Endothelial cell of umbilical vein (primary cell): Measurements from ENCODE around the gene LRP2BP. TPM values are rescaled to one million over a fixed set of nuclear protein-coding genes. Genes with fewer than 3 reads are reported as not detected.

Experiments used
- BruUV-seq: library from RNA; stranded (reverse); fragments of 400-500 nt; replicated peaks from 2 replicates; lab custom pipeline; 2021; lab: Mats Ljungman, UMichigan
- CTCF ChIA-PET: fragments of 300-600, 350-600 bp; sonication (Branson Sonifier 250); formaldehyde crosslinking; loops from one replicate; lab custom pipeline; 2021; ENCODE audit warnings: antibody characterized with exemption, inconsistent platforms; lab: Charles Lee
- POLR2A ChIA-PET: fragments of 300-600, 350-600 bp; sonication (Branson Sonifier 250); formaldehyde crosslinking; loops from one replicate; lab custom pipeline; 2021; ENCODE audit warnings: antibody characterized with exemption, inconsistent platforms; lab: Charles Lee
- DNase-seq: peaks from one replicate; pipeline ENCODE4 v3.0.0-alpha.2; 2011; ENCODE audit warnings: low read depth, low spot score
- FAIRE-seq: peaks from 2 replicates; lab custom pipeline; 2011; peaks lifted over from hg19 to GRCh38; lab: Jason Lieb, UNC
- H2AFZ ChIP-seq: 2 replicates; pipeline ENCODE4 v1.6.0; 2012; ENCODE audit warnings: low read depth, low read length, control low read depth, inconsistent platforms
- H3K27ac ChIP-seq: 2 replicates; pipeline ENCODE4 v1.5.1; 2011; ENCODE audit warnings: low read depth, mild to moderate bottlenecking, control low read depth, low read length, moderate library complexity; ENCODE audit not compliant: insufficient read depth
- H3K27me3 ChIP-seq, 2 experiments: 2 replicates each; pipeline versions ENCODE4 v1.6.0 to v1.6.1; 2011; ENCODE audit warnings: low read length in 2 of 2, mixed read lengths in 1 of 2; ENCODE audit not compliant: control insufficient read depth in 2 of 2, insufficient read depth in 2 of 2
- H3K36me3 ChIP-seq, 2 experiments: 2 replicates in 1 of 2; 3 replicates in 1 of 2; pipeline ENCODE4 v1.5.1; 2011; ENCODE audit warnings: low read length in 2 of 2, mild to moderate bottlenecking in 1 of 2, moderate library complexity in 1 of 2; ENCODE audit not compliant: control insufficient read depth in 2 of 2, insufficient read depth in 2 of 2; ENCODE audit errors: extremely low read depth in 1 of 2
- H3K4me1 ChIP-seq: 3 replicates; pipeline ENCODE4 v1.5.1; 2011; ENCODE audit warnings: mild to moderate bottlenecking, low read length; ENCODE audit not compliant: control insufficient read depth, insufficient read depth; ENCODE audit errors: extremely low read depth
- H3K4me2 ChIP-seq: 2 replicates; pipeline ENCODE4 v1.6.1; 2011; ENCODE audit warnings: low read length, control low read depth, mixed read lengths; ENCODE audit not compliant: insufficient read depth
- H3K4me3 ChIP-seq, 3 experiments: fragments of 200-600 bp in 1 of 3; sonication (generic), shearing (Covaris generic) in 1 of 3; replicated peaks in 1 of 3; 2 replicates each; pipeline ENCODE4 v1.5.1; 2011 to 2016; ENCODE audit warnings: control low read depth in 3 of 3, low read length in 3 of 3, mild to moderate bottlenecking in 2 of 3, inconsistent platforms in 1 of 3, low read depth in 1 of 3, moderate library complexity in 1 of 3; ENCODE audit not compliant: insufficient read depth in 1 of 3
- H3K79me2 ChIP-seq: 2 replicates; pipeline ENCODE4 v1.6.0; 2012; ENCODE audit warnings: low read length, inconsistent platforms; ENCODE audit not compliant: control insufficient read depth, insufficient read depth
- H3K9ac ChIP-seq: replicated peaks from 2 replicates; pipeline ENCODE3; 2011; ENCODE audit warnings: low read length, control low read depth; ENCODE audit not compliant: insufficient read depth; ENCODE audit errors: extremely low read depth
- H3K9me1 ChIP-seq: replicated peaks from 3 replicates; pipeline ENCODE4 v1.6.0; 2011; ENCODE audit warnings: mild to moderate bottlenecking, low read length; ENCODE audit not compliant: control insufficient read depth, insufficient read depth; ENCODE audit errors: extremely low read depth
- H3K9me3 ChIP-seq: replicated peaks from 2 replicates; pipeline ENCODE4 v1.5.1; 2012; ENCODE audit warnings: low read length, inconsistent platforms; ENCODE audit not compliant: control insufficient read depth, insufficient read depth
- H4K20me1 ChIP-seq: replicated peaks from 2 replicates; pipeline ENCODE3; 2011; ENCODE audit warnings: mild to moderate bottlenecking, low read length; ENCODE audit not compliant: control insufficient read depth, insufficient read depth; ENCODE audit errors: extremely low read depth
- CTCF ChIP-seq, 2 donors: IDR thresholded peaks; 1 replicate in 1 of 2; 2 replicates in 1 of 2; pipeline ENCODE4 v1.5.1; 2011; ENCODE audit warnings: low read length in 2 of 2, mild to moderate bottlenecking in 2 of 2, moderate library complexity in 2 of 2, control low read depth in 1 of 2, inconsistent platforms in 1 of 2, low read depth in 1 of 2; ENCODE audit not compliant: insufficient read depth in 1 of 2; ENCODE audit errors: extremely low read depth in 1 of 2
- EZH2 ChIP-seq: IDR thresholded peaks from 2 replicates; pipeline ENCODE4 v1.6.1; 2012; ENCODE audit warnings: borderline replicate concordance, low read depth, mild to moderate bottlenecking, moderate library complexity, low read length, inconsistent platforms; ENCODE audit not compliant: severe bottlenecking
- FOS ChIP-seq: IDR thresholded peaks from 2 replicates; pipeline ENCODE4 v1.6.1; 2011; ENCODE audit warnings: mild to moderate bottlenecking, low read length, moderate library complexity, borderline replicate concordance; ENCODE audit not compliant: insufficient read depth
- GATA2 ChIP-seq: IDR thresholded peaks from 2 replicates; pipeline ENCODE4 v1.7.0; 2011; ENCODE audit warnings: low read depth, mild to moderate bottlenecking, moderate library complexity, mixed read lengths, low read length; ENCODE audit not compliant: insufficient read length, insufficient read depth
- JUN ChIP-seq: IDR thresholded peaks from 2 replicates; pipeline ENCODE4 v1.6.1; 2011; ENCODE audit warnings: borderline replicate concordance, low read depth; ENCODE audit not compliant: insufficient read length, insufficient read depth
- POLR2AphosphoS5 ChIP-seq: IDR thresholded peaks from 2 replicates; pipeline ENCODE4 v1.6.1; 2012; ENCODE audit warnings: low read depth, mild to moderate bottlenecking, control low read depth, low read length, moderate library complexity; ENCODE audit not compliant: insufficient read depth
- dilution Hi-C: fragments of 300-500 bp; cut with MboI; formaldehyde crosslinking; loops from one replicate; pipeline ENCODE4 v1.15.0; 2019; ENCODE audit warnings: low sequenced_read_pairs; ENCODE audit not compliant: extremely low pct_ligation_motif_present
- intact Hi-C: fragments of 100-400 bp; cut with micrococcal nuclease; formaldehyde crosslinking; loops from one replicate; pipeline ENCODE4 v1.10.0; 2022
- polyA plus RNA-seq, 4 experiments: library from polyadenylated mRNA; depleted of rRNA in 3 of 4; stranded (reverse) in 3 of 4; unstranded in 1 of 4; fragments of >200 nt; gene quantifications; 2 replicates each; pipeline versions ENCODE4 v1.2.1 to v1.2.3, GENCODE V29; 2011 to 2012; ENCODE audit warnings: missing spikeins in 1 of 4
- total RNA-seq: library from RNA; stranded (reverse); gene quantifications from 2 replicates; pipeline ENCODE4 v1.2.3, GENCODE V29; 2021

LRP2BP gene
- total and polyA plus RNA-seq, 2 donors (not counting 3 experiments of a cell fraction or from before 2014, with no cell fraction given): 0.18 to 0.53 TPM

DNA sequence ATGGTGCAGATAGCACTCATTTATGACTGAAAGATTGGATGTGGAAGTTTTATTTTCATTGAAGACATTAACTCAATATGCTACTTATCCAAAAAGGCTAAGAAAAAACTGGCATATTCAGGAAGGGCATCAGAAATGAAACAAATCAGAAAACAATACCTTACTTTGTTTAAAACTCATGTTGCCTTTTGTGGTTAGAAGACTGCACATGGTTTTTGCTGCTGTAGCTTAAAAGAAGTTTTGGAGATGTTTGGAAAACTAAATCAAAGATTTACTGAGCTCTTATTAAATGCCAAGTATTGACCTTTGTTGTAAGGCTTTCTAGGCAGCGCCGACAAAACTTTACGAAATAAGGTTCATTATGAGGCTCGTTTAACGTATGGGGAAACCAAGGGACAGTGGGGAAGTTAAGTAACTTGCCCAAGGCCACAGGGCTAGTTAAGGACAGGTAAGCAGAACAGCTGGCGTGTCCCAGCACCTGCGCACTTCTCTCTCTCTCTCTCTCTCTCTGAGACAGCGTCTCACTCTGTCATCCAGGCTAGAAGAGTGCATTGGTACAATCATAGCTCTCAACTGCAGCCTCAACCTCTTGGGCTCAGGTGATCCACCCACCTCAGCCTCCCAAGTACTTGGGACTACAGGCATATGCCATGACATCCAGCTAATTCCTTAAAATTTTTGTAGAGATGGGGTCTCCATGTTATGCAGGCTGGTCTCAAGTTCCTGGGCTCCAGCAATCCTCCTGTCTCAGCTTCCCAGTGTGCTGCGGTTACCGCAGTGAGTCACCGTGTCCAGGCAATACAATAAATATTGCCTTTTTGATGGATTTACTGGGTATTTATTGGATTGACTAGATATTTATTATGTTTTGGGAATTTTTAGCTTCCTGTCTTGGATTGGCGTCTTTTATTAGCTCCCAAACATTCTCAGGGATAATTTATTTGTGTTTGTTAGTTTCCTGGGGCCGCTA, 16.1 kb downstream of the LRP2BP start:
- ChIA-PET POLR2A (no interaction called here), CTCF (interaction anchor here (0.7 to 1.4 kb wide), 5 partner anchors 27 to 642 kb away, joined by 3 to 4 read pairs (median 3); no protein-coding TSS in a partner anchor)
- Histone ChIP-seq H3K9me3 (no peaks in the 10 kb centered on the region), H3K4me1 (peaks cover 12% of the 10 kb centered on the region), H3K4me3 (no peak overlapping the region), H3K27me3 (no peaks in the 10 kb centered on the region), H3K36me3 (peaks cover 0 to 3% of the 10 kb centered on the region in 2 experiments), H3K27ac (no peak overlapping the region), H3K9me1 (no peaks in the 10 kb centered on the region), H2AFZ (no peak overlapping the region), H3K79me2 (no peaks in the 10 kb centered on the region), H4K20me1 (no peaks in the 10 kb centered on the region), H3K4me2 (no peak overlapping the region), H3K9ac (no peak overlapping the region)
- TF ChIP-seq FOS (no peak), CTCF (IDR thresholded peaks at IDR 0.05; ENCODE audit: extremely low read depth in 1 of 2, insufficient read depth in 1 of 2, low read depth in 1 of 2, low read length in 2 of 2) (no peak), GATA2 (no peak), POLR2AphosphoS5 (no peak), JUN (no peak), EZH2 (no peak)
- no TSS peak for BruUV-seq
- intact Hi-C loops: no loop called here
- no peak for FAIRE-seq
- no peak for DNase-seq
- dilution Hi-C loops: loop anchor here (25.0 kb wide), 1 partner anchor 92 kb away; no protein-coding TSS in a partner anchor
